Subcutaneous preadipocyte (primary cell): ENCODE results near the gene ABHD10. TPM values are rescaled to one million over a fixed set of nuclear protein-coding genes. Genes with fewer than 3 reads are reported as not detected.

Experiments used
- total RNA-seq: library from RNA; depleted of rRNA; stranded (reverse); fragments of >200 nt; gene quantifications from 2 replicates; pipeline ENCODE4 v1.2.3, GENCODE V29; 2012

Gene ABHD10
- total RNA-seq: 20.6 and 25.8 TPM in 2 replicates

DNA sequence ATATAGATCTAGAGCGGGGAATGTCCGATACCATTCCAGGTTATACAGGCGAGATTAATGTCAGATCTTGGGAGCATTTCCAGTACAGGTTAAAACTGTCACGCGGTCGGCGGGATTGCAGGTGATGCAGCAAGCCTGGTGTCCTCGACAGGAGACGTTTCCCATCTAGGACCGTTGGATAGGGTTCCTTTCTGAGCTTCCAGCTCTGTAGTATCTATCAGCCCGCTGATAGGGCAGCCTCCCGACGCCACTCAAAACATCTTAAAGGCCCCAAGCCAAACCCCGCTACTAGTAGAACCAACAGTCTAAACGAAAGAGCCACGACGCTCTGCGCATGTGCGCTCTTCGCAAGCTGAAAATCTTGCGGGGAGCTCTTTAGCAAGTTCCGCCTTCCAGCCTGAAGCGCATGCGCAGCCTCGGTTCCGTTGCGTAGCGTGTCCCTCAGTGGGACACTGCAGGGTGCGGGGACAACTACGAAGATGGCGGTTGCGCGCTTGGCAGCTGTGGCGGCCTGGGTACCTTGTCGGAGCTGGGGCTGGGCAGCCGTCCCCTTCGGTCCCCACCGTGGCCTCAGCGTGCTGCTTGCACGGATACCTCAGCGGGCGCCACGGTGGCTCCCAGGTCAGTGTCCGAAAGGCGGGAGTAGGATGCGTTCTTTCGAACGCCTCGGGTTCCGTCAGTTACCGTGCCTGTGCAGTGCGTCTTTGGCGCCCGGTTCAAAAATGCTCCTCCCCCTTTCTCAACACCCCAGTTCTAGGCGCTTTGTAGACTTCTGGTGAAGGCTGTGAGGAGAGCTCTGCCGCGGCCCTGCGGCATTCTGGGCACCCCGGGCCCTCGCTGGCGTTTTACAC lies at the start of gene ABHD10:
Gene ABHD10, plus strand, starts transcription at position 444 of the 851 bp plus-strand sequence. Its CDS starts 36 bp downstream, at position 480.

DNA sequence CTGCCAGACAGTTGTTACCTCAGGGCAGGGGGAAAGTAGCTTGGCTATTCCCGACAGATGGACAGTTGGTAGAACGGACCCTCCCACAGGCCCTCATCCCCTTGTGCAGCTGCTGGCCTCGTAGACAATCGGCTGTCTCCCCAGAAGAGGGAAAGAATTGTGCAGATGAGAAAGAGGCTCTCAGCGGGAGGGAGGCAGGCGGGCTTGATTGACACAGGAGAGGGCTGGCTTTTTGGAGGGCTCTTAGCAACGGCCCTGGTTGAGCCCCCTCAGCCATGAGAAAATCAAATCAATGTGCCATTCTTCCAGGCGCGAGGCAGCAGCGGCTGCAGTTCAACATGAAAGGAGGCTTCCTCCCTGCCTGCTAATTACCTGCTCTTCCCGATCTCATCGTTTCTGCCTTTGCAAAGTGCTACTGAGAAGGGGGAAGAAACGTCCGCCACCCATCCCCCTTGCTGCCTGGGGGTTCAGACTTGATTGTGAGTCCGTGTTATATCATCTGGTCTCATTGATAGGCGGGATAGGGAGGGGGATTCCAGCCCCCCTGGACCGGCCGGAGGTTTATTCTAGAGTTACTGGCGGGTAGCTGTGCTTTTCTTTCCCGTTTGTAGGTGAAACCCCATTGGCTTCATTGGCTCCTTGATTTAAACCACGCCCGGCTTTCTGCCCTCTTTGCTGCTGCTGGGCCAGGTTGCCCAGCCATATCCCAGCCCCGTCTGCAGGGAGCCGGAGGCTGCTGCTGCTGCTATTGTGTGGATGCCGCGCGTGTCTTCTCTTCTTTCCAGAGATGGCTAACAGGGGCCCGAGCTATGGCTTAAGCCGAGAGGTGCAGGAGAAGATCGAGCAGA lies 20.0 kb downstream of the ABHD10 start, which contains the start of gene TAGLN3:
Gene TAGLN3, plus strand, starts transcription at position 287 of the 848 bp plus-strand sequence. Its CDS starts 501 bp downstream, at position 788.

DNA sequence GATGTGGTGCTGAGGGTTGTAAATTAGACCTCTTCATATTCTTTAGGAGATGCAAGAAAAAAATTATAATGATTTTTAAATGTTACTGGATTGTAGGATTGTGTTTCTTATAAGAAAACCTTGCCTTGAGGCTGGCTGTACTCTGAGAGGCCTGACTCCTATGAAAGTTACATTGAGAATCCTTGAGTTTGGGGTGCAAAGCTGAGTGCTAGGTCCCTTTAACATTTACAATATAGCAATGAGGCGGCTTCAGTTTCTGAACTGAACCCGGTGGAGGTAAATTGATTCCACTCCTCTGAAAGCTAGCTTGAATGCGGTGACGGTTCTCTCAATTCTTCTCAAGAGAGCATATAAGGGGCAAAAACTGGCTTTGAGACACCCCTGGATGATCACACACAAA lies 55.6 kb downstream of the ABHD10 start, which contains the start of gene TMPRSS7:
Gene TMPRSS7, plus strand, starts transcription at position 301 of the 400 bp plus-strand sequence. CDS start 110 bp downstream, outside the sequence.

Other genes with a start within 250 kb of the ABHD10 start
- 32.6 and 47.8 TPM in 2 replicates for gene PHLDB2, start 119.8 kb upstream of the ABHD10 start, total RNA-seq
- gene TAGLN3, start 19.9 kb downstream of the ABHD10 start, total RNA-seq: not detected in 2 replicates
- not detected in 2 replicates for gene TMPRSS7, start 55.7 kb downstream of the ABHD10 start, total RNA-seq
- gene C3orf52, start 107.4 kb downstream of the ABHD10 start, total RNA-seq: 0.37 and 0.39 TPM in 2 replicates
- not detected in 2 replicates for gene GCSAM, start 154.2 kb downstream of the ABHD10 start, total RNA-seq